ENCODE results near the gene SPEG. TPM values are rescaled to one million over a fixed set of nuclear protein-coding genes. Genes with fewer than 3 reads are reported as not detected.

Gene SPEG
- total RNA-seq, 1 experiment from 2014 or later = 26.2 TPM

Other genes starting within 250 kb of the SPEG start
- 16.0 and 16.2 TPM in 2 replicates for gene ZFAND2B, start 228.1 kb upstream of the SPEG start, total RNA-seq (2014; rRNA removed; shearing (Covaris generic))
- gene ABCB6, start 215.9 kb upstream of the SPEG start, total RNA-seq (2014; rRNA removed; shearing (Covaris generic)) = 18.6 and 26.5 TPM in 2 replicates
- gene ATG9A, start 205.2 kb upstream of the SPEG start, total RNA-seq (2014; rRNA removed; shearing (Covaris generic)) = 35.3 and 37.8 TPM in 2 replicates
- 19.2 and 28.7 TPM in 2 replicates for gene ANKZF1, start 205.0 kb upstream of the SPEG start, total RNA-seq (2014; rRNA removed; shearing (Covaris generic))
- 2.9 and 4.2 TPM in 2 replicates for gene GLB1L, start 189.4 kb upstream of the SPEG start, total RNA-seq (2014; rRNA removed; shearing (Covaris generic))
- gene STK16, start 189.4 kb upstream of the SPEG start, total RNA-seq (2014; rRNA removed; shearing (Covaris generic)) = 11.0 and 12.7 TPM in 2 replicates
- 0.08 TPM in 1 of 2 replicates, not detected in the other for gene TUBA4B, start 181.6 kb upstream of the SPEG start, total RNA-seq (2014; rRNA removed; shearing (Covaris generic))
- 188 and 197 TPM in 2 replicates for gene TUBA4A, start 180.9 kb upstream of the SPEG start, total RNA-seq (2014; rRNA removed; shearing (Covaris generic))
- 16.8 and 19.4 TPM in 2 replicates for gene DNAJB2, start 155.5 kb upstream of the SPEG start, total RNA-seq (2014; rRNA removed; shearing (Covaris generic))
- not detected in 2 replicates for gene PTPRN, start 125.4 kb upstream of the SPEG start, total RNA-seq (2014; rRNA removed; shearing (Covaris generic))
- not detected in 2 replicates for gene RESP18, start 102.1 kb upstream of the SPEG start, total RNA-seq (2014; rRNA removed; shearing (Covaris generic))
- gene DNPEP, start 46.9 kb upstream of the SPEG start, total RNA-seq (2014; rRNA removed; shearing (Covaris generic)) = 29.5 and 33.1 TPM in 2 replicates
- gene DES, start 16.5 kb upstream of the SPEG start, total RNA-seq (2014; rRNA removed; shearing (Covaris generic)) = 331 and 376 TPM in 2 replicates
- 21.9 and 22.1 TPM in 2 replicates for gene GMPPA, start 64.0 kb downstream of the SPEG start, total RNA-seq (2014; rRNA removed; shearing (Covaris generic))
- 0.46 and 0.67 TPM in 2 replicates for gene ASIC4, start 79.6 kb downstream of the SPEG start, total RNA-seq (2014; rRNA removed; shearing (Covaris generic))
- gene CHPF, start 109.0 kb downstream of the SPEG start, total RNA-seq (2014; rRNA removed; shearing (Covaris generic)) = 41.8 and 44.0 TPM in 2 replicates
- 8.1 and 8.2 TPM in 2 replicates for gene TMEM198, start 109.2 kb downstream of the SPEG start, total RNA-seq (2014; rRNA removed; shearing (Covaris generic))
- 67.8 and 71.6 TPM in 2 replicates for gene OBSL1, start 136.7 kb downstream of the SPEG start, total RNA-seq (2014; rRNA removed; shearing (Covaris generic))
- gene INHA, start 137.5 kb downstream of the SPEG start, total RNA-seq (2014; rRNA removed; shearing (Covaris generic)) = 0.65 and 1.4 TPM in 2 replicates
- 11.0 and 20.2 TPM in 2 replicates for gene STK11IP, start 163.0 kb downstream of the SPEG start, total RNA-seq (2014; rRNA removed; shearing (Covaris generic))
- gene SLC4A3, start 192.8 kb downstream of the SPEG start, total RNA-seq (2014; rRNA removed; shearing (Covaris generic)) = 0.76 and 1.3 TPM in 2 replicates